GM12864 (cell line): ENCODE results near the gene NFATC2.

Experiments used
- DNase-seq: peaks from one replicate; pipeline ENCODE4 v3.0.0-alpha.2; 2011; ENCODE audit warnings: low read depth
- H3K4me3 ChIP-seq: 2 replicates; pipeline ENCODE4 v1.5.1; 2011; ENCODE audit warnings: mild to moderate bottlenecking, low read depth, low read length, control low read depth
- CTCF ChIP-seq: IDR thresholded peaks from 2 replicates; pipeline ENCODE4 v1.5.1; 2011; ENCODE audit warnings: low read depth, mild to moderate bottlenecking, moderate library complexity, low read length, control low read depth, inconsistent platforms; ENCODE audit errors: missing control alignments

NFATC2 gene

GRCh38 chr20:51356871-51357270, 185.6 kb downstream of the NFATC2 start:
- no peak for TF ChIP-seq CTCF
- no peak for DNase-seq
- no peak overlapping the region for H3K4me3 ChIP-seq

GRCh38 chr20:51354769-51355319, 187.7 kb downstream of the NFATC2 start:
- no peak overlapping the region for H3K4me3 ChIP-seq
- DNase-seq = no peak
- TF ChIP-seq CTCF = no peak

GRCh38 chr20:51354191-51354768, 188.2 kb downstream of the NFATC2 start:
- DNase-seq = no peak

GRCh38 chr20:51353491-51353890, 189.0 kb downstream of the NFATC2 start:
- DNase-seq = no peak

More at GRCh38 chr20:51354191-51354768, 188.2 kb downstream of the NFATC2 start:
- TF ChIP-seq CTCF = no peak
- H3K4me3 ChIP-seq = no peak overlapping the region

DNA sequence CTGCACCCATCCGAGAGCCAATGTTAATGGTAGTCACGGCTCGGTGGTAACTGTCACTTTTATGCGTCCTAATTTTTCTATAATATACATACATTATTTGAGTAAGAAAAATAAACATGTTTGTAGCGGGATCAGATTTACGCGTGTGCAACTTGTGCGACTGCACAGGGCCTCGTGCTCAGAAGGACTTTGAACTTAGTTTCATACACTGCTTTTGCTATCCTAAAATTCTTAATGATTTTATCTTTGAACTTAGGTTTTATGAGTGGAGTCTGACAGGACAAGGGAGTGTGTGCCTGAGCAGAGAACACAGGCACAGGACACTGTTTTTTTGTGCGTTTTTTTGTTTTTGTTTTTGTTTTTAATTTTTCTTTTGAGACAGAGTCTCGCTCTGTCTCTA, 189.7 kb downstream of the NFATC2 start:
- no peak overlapping the region for H3K4me3 ChIP-seq
- TF ChIP-seq CTCF = no peak
- no peak for DNase-seq

More at GRCh38 chr20:51353491-51353890, 189.0 kb downstream of the NFATC2 start:
- H3K4me3 ChIP-seq = no peak overlapping the region
- no peak for TF ChIP-seq CTCF

- DNase-seq = no peak
- TF ChIP-seq CTCF = no peak
- H3K4me3 ChIP-seq = no peak overlapping the region
Observed at GRCh38 chr20:51350941-51351631, 191.4 kb downstream of the NFATC2 start.
